IPS DF 6.9 (cell line): ENCODE results near the gene EIF3L.

Experiments
- DNase-seq: peaks from one replicate; pipeline ENCODE4 v3.0.0-alpha.2; 2013; ENCODE audit warnings: low read depth, low spot score
- H3K27ac ChIP-seq: one replicate; pipeline ENCODE4 v1.5.1; 2013; ENCODE audit warnings: low read length, control low read depth
- H3K27me3 ChIP-seq: 2 replicates; pipeline ENCODE4 v1.6.1; 2013; ENCODE audit warnings: mild to moderate bottlenecking, low read length; ENCODE audit not compliant: control insufficient read depth, insufficient read depth
- H3K36me3 ChIP-seq: 2 replicates; pipeline ENCODE4 v1.6.1; 2013; ENCODE audit warnings: low read length; ENCODE audit not compliant: control insufficient read depth, insufficient read depth
- H3K4me1 ChIP-seq: 2 replicates; pipeline ENCODE4 v1.6.1; 2013; ENCODE audit warnings: low read length; ENCODE audit not compliant: control insufficient read depth, insufficient read depth
- H3K4me3 ChIP-seq: 2 replicates; pipeline ENCODE4 v1.5.1; 2013; ENCODE audit warnings: mild to moderate bottlenecking, low read length
- H3K9me3 ChIP-seq: 2 replicates; pipeline ENCODE4 v1.6.1; 2013; ENCODE audit warnings: low read length, inconsistent platforms; ENCODE audit not compliant: control insufficient read depth, insufficient read depth
- WGBS: extraction: QIAGEN DNeasy Blood & Tissue Kit; methylation state at CpG from one replicate; pipeline ENCODE4 v1.1.7; 2013; ENCODE audit warnings: mixed read lengths, missing lambda C conversion rate; ENCODE audit not compliant: insufficient read length, insufficient coverage; 5-methylcytosine and 5-hydroxymethylcytosine counted together

Gene EIF3L

DNA sequence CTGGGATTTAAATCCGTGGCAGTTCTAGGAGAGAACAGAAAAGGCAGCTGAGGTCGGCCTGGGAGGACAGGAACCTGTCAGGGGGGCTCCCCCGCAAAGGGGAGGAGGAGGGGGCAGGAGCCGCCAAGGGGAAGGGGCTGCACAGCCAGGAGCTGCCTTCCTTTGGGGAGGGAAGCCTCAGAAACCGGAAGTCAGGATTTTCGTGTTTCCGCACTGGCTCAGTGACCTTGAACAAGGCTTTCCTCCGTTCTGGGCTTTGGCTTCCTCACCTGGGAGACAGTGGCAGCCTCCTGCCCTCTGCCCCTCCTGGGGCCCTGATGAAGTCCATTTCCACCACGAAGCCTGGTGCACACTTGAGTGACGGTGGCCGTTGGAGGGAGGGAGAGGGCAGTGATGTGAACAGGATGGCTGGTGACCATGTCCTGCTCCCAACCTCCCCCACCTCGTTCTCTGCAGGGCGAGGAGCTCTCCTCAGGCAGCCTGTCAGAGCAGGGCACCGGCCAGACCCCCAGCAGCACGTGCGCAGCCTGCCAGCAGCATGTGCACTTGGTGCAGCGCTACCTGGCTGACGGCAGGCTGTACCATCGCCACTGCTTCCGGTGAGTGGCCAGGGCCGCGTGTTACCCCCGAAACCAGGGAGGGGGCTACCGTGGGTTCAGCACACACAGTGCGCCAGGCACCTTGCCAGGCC lies 69.5 kb downstream of the EIF3L start:
- Histone ChIP-seq H3K4me1 (no peaks in the 10 kb centered on the region), H3K27ac (no peak overlapping the region), H3K36me3 (peaks cover 12% of the 10 kb centered on the region), H3K27me3 (no peaks in the 10 kb centered on the region), H3K9me3 (no peaks in the 10 kb centered on the region), H3K4me3 (no peak overlapping the region; the same call in 1 of the 2 replicates)
- no CpG with 5 or more reads among the region's 25 CpGs for WGBS
- no peak for DNase-seq

DNA sequence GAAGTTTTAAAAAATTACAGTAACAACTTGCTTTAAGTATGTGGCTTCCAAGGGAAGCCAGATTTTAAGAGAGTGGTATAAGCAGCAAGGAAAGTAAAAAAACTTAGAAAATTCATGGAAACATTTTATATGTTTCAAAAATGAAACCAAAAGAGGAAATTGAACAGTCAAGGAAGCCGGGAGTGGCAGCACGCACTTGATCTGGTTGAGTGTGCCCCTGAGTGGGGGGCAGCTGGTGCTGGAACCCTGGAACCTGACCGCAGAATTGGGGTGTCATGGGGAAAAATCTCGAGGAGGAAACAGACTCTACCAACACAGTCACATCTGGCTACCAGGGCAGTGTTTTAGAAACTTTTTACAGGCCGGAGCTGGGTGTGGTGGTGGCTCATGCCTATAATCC lies 70.9 kb downstream of the EIF3L start:
- Histone ChIP-seq H3K9me3 (no peaks in the 10 kb centered on the region), H3K27me3 (no peaks in the 10 kb centered on the region), H3K4me3 (no peak overlapping the region), H3K27ac (no peak overlapping the region), H3K4me1 (no peaks in the 10 kb centered on the region), H3K36me3 (peaks cover 12% of the 10 kb centered on the region)
- DNase-seq = no peak
- WGBS = no CpG with 5 or more reads among the region's 5 CpGs

DNA sequence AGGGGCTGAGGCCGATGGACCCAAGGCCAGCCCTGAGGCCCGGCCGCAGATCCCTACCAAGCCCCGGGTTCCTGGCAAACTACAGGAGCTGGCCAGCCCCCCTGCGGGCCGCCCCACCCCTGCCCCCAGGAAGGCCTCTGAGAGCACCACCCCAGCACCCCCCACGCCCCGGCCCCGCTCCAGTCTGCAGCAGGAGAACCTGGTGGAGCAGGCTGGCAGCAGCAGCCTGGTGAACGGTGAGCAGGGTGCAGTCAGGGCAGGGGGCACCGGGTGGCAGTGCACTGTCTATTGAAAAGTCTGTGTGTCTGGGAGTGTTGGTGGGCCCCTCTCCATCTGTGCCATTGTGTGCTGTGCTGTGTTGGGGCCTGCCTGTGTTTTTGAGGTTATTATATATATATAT lies 73.0 kb downstream of the EIF3L start:
- Histone ChIP-seq H3K9me3 (no peaks in the 10 kb centered on the region), H3K27me3 (no peaks in the 10 kb centered on the region), H3K36me3 (peaks cover 14% of the 10 kb centered on the region), H3K4me3 (no peak overlapping the region), H3K4me1 (no peaks in the 10 kb centered on the region), H3K27ac (no peak overlapping the region)
- DNase-seq = no peak
- WGBS = no CpG with 5 or more reads among the region's 11 CpGs

DNA sequence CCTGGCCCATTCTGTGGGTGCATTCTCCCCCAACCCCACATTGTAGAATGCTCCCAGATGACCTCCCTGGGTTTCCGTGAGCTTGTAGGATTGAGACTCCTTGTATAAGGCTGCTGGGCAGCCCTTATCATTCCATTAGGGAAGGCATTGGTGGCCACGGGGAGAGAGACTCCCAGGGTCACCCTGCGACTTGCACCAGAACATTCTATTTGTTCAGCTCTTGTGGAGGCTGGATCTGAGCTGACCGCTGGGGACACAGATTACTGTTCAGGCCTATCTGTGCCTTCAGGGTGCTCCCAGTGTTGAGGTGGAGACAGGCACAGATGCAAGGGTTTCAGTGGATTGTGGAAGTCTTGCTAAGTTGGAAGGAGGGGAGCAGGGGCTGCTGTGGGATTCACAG lies 74.7 kb downstream of the EIF3L start:
- Histone ChIP-seq H3K27ac (no peak overlapping the region), H3K9me3 (no peaks in the 10 kb centered on the region), H3K27me3 (no peaks in the 10 kb centered on the region), H3K4me3 (no peak overlapping the region), H3K36me3 (peaks cover 11% of the 10 kb centered on the region), H3K4me1 (no peaks in the 10 kb centered on the region)
- DNase-seq = no peak
- WGBS = no CpG with 5 or more reads among the region's 4 CpGs

DNA sequence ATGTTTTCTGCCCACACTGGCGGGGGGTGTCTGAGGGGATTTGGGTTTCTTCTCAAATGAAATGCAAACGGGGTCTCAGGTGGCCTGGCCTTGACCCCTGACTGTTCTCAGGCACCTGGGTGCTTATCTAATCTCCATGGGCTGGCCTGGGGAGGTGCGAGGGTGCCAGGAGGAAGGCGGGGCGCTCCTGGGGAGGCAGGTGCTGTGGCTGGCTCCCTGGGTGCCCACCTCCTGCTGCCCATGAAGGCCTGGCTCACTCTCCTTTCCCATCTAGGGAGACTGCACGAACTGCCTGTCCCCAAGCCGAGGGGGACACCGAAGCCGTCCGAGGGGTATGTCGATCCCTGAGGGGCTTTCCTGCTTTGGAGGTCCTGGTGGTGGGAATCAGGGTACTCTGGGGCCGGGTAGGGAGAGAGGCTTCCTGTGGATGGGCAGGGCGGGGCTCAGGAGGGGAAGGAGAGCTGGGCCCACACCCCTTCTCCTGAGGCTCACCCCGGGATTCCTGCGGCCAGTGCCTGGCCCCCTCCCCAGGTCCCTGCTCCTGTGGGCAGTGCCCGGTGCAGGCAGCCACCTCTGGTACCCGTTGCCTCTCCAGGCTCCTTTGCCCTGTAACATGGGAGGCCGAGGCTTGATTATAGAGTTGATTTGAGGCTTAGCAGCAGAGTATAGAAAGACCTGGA lies 75.3 kb downstream of the EIF3L start:
- no CpG with 5 or more reads among the region's 18 CpGs for WGBS
- Histone ChIP-seq H3K4me3 (no peak overlapping the region), H3K27ac (no peak overlapping the region), H3K4me1 (no peaks in the 10 kb centered on the region), H3K27me3 (no peaks in the 10 kb centered on the region), H3K9me3 (no peaks in the 10 kb centered on the region), H3K36me3 (peaks cover 9% of the 10 kb centered on the region)
- no peak for DNase-seq

DNA sequence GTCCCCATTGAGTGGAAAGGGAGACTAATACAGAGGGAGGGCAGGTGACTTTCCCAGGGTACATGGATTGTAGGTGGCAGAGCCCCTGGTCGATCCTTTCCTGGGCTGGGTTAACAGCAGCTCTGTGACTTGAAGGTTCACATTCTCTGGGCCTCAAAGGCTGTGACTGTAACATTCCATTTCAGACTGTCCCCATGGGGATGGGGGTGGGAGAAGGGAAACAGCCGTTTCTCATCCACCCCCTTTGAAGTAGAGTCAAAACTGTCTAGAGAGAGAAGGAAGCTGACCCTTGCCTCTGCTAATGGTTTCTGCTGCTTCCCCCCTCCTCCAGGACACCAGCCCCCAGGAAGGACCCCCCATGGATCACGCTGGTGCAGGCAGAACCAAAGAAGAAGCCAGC lies 76.1 kb downstream of the EIF3L start:
- H3K4me1 ChIP-seq = no peaks in the 10 kb centered on the region
- no peak overlapping the region for H3K4me3 ChIP-seq
- WGBS = no CpG with 5 or more reads among the region's 3 CpGs
- H3K9me3 ChIP-seq = no peaks in the 10 kb centered on the region
- H3K27ac ChIP-seq = no peak overlapping the region
- no peak for DNase-seq
- no peaks in the 10 kb centered on the region for H3K27me3 ChIP-seq
- H3K36me3 ChIP-seq = peaks cover 9% of the 10 kb centered on the region

DNA sequence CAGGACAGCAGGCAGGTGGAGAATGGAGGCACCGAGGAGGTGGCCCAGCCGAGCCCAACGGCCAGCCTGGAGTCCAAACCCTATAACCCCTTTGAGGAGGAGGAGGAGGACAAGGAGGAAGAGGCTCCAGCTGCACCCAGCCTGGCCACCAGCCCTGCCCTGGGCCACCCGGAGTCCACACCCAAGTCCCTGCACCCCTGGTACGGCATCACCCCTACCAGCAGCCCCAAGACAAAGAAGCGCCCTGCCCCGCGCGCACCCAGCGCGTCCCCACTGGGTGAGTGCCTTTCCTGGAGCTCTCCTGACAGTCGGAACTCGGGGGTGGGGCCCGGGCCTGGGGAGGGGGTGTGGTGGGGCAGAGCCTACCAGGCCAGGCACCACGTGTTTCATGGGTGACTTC lies 76.5 kb downstream of the EIF3L start:
- no CpG with 5 or more reads among the region's 15 CpGs for WGBS
- DNase-seq = no peak
- Histone ChIP-seq H3K4me3 (no peak overlapping the region), H3K36me3 (peaks cover 9% of the 10 kb centered on the region), H3K4me1 (no peaks in the 10 kb centered on the region), H3K27ac (no peak overlapping the region), H3K27me3 (no peaks in the 10 kb centered on the region), H3K9me3 (no peaks in the 10 kb centered on the region)

DNA sequence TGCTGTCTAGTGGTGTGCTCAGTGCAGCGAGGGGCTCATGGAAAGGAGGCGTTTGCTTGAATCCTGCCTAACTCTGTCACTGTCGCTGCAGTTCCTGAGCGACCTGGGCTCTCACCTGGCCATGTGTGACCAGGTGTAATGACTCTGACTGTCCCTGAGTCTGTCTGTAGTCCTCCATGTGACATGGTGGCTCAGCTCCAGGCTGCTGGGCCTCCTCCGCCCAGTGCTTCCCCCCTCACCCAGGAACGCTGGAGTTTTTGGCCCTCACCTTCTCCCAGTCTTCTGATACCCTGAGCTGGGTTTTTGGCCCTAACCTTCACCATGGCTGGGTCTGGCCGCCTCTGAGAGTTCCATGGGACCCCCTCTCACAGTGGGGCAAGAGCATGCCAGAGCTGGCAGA lies 77.1 kb downstream of the EIF3L start:
- Histone ChIP-seq H3K27me3 (no peaks in the 10 kb centered on the region), H3K36me3 (peaks cover 9% of the 10 kb centered on the region), H3K27ac (no peak overlapping the region), H3K4me1 (no peaks in the 10 kb centered on the region), H3K9me3 (no peaks in the 10 kb centered on the region), H3K4me3 (no peak overlapping the region)
- DNase-seq = no peak
- WGBS = no CpG with 5 or more reads among the region's 7 CpGs

DNA sequence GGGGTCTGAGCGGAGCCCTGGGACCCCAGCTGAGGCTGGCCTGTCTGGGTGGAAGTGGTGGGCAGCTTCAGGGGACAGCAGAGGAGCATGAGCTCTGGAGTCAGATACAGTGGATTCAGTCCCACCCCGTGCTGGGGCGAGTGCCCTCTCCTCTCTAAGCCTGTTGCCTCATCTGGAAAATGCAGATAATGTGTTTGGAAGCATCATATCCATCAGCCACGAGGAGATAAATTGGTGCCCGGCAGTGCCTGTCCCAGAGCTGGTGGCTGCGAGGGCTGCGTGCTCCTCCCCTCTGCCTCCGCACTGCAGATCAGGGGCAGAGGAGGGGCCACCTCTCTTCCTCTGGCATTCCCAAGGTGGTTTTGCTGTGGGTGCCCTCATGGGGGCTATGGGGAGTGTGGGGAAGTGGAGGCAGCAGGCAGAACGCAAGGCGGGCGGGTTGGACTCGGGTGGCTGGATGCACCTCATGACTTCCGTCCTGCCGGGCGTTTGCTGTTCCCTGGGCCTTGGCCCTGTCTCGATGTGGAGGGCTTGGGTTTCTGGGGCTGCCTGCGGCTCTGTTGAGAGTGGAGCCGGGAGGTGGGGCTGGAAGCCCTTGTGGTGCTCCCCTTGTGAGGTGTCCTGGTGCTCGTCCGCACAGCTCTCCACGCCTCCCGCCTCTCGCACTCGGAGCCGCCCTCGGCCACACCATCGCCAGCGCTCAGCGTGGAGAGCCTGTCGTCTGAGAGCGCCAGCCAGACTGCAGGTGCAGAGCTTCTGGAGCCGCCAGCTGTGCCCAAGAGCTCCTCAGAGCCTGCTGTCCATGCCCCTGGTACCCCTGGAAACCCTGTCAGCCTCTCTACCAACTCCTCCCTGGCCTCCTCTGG lies 77.8 kb downstream of the EIF3L start:
- Histone ChIP-seq H3K36me3 (peaks cover 15% of the 10 kb centered on the region), H3K27ac (no peak overlapping the region), H3K4me3 (no peak overlapping the region), H3K9me3 (no peaks in the 10 kb centered on the region), H3K4me1 (no peaks in the 10 kb centered on the region), H3K27me3 (no peaks in the 10 kb centered on the region)
- no peak for DNase-seq
- no CpG with 5 or more reads among the region's 32 CpGs for WGBS

DNA sequence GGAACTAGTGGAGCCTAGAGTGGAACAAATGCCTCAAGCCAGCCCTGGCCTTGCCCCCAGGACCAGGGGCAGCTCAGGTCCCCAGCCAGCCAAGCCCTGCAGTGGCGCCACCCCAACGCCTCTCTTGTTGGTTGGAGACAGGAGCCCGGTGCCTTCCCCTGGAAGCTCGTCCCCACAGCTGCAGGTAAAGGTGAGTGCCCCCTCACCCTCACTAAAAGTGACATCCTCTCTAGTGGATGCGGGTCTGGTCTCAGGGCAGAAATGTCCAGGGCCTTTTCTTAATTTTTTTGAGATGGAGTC lies 78.4 kb downstream of the EIF3L start:
- H3K36me3 ChIP-seq = peaks cover 15% of the 10 kb centered on the region
- no peaks in the 10 kb centered on the region for H3K4me1 ChIP-seq
- no peak overlapping the region for H3K27ac ChIP-seq
- no peaks in the 10 kb centered on the region for H3K27me3 ChIP-seq
- no CpG with 5 or more reads among the region's 5 CpGs for WGBS
- DNase-seq = no peak
- H3K9me3 ChIP-seq = no peaks in the 10 kb centered on the region
- H3K4me3 ChIP-seq = no peak overlapping the region
